ENCODE results near the gene ZNF77.
"Not testable (repeated sequence)": the region's sequence is repeated elsewhere in the genome, so short reads cannot be mapped to it uniquely, and the experiment has no call there.

ZNF77 gene

DNA sequence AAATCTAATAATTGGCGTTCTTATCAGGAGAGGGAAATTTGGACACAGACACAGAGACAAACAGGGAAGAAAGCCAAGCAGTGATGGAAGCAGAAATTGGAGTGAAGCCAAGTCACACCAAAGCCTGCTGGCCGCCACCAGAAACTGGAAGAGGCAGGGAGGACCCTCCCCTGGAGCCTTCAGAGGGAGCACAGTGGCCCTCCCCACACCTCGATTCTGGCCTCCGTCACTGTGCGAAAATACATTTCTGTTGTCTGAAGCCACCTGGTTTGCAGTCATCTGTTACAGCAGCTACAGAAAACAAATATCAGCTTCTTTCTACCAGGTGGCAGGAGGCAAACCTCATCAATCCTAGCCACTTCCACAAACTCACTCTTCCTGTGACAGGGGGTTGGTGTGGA is 24.3 kb upstream of the ZNF77 start:
- no peak for DNase-seq

DNA sequence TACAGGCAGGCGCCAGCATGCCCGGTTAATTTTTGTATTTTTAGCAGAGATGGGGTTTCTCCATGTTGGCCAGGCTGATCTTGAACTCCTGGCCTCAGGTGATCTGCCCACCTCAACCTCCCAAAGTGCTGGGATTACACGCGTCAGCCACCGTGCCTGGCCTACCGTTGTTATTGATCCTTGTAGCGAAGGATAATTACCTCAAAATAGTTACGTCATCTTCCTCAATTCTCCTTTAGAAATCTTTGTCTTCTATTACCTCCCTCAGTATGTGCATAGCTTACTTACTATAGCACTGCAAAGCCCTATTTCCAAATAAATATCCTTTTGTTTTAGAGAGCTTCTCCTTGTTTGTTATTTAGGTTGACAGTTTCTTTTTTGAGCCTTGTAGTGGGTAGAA is 23.2 kb upstream of the ZNF77 start:
- DNase-seq: no peak

DNA sequence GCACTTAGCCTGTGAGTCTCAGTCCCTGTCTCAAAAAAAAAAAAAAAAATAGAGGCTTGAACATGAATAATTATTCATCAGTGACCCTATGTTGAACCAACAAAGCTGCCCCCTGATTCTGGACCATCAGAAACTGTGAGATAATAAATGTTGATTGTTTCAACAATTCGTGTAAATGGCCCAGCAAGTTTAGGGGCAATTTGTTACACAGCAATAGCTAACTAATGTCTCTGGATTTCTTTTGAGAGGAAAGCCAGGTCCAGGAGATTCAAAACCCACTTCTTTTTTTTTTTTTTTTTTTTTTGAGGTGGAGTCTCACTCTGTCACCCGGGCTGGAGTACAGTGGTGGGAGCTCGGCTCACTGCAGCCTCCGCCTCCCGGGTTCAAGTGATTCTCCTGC is 20.1 kb upstream of the ZNF77 start:
- DNase-seq: no peak

DNA sequence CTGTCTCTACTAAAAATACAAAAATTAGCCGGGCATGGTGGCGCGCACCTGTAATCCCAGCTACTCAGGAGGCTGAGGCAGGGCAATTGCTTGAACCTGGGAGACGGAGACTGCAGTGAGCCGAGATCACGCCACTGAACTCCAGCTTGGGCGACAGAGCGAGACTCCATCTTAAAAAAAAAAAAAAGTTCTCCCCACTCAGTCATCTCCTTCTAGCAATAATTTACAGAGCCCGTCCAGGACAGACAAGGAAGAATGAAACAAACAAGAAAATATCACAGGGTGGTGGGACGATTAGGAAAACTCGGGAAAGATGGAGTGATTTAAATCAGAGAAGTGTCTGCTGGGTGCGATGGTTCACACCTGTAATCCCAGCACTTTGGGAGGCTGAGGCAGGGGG is 18.9 kb upstream of the ZNF77 start:
- not testable (repeated sequence) for DNase-seq

DNA sequence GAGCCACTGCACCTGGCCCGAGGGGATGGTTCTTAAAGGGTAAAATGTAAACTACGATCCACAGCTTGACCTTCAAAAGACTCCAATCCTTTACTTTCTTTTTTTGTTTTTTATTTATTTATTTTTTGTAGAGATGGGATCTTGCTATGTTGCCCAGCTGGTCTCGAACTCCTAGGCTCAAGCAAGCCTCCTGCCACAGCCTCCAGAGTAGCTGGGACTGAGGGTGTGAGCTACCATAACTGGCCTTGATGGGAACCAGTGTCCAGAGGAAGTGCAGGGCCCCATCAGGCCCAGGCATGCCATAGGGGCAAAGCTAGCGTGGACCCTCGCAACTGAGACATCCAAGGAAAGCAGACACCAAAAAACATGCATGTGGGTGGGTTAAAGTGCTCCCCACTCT is 18.4 kb upstream of the ZNF77 start:
- no peak for DNase-seq

DNA sequence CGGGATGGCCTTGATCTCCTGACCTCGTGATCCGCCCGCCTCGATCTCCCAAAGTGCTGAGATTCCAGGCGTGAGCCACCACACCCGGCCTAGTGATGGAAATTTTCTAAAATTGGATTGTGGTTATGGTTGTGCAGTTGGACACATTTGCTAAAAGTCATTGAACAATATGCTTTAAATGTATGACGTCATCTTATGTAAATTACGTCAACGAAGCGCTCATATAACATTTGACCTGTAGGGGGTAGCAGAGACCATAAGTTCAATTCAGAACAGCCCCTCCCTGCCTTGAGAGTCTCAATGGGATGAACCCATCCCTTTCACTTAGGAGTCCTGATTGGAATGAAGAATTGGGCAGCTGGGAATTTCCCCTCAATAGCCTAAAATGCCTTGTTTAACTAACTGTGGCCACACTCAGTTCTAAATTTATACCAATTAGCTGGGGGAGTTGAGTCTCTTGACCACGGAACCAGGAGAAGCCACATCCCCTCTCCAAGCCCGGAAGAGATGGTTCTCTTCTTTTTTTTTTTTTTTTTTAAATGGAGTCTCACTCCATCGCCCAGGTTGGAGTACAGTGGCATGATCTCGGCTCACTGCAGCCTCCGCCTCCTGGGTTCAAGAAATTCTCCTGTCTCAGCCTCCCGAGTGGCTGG is 17.4 kb upstream of the ZNF77 start:
- no peak for DNase-seq

DNA sequence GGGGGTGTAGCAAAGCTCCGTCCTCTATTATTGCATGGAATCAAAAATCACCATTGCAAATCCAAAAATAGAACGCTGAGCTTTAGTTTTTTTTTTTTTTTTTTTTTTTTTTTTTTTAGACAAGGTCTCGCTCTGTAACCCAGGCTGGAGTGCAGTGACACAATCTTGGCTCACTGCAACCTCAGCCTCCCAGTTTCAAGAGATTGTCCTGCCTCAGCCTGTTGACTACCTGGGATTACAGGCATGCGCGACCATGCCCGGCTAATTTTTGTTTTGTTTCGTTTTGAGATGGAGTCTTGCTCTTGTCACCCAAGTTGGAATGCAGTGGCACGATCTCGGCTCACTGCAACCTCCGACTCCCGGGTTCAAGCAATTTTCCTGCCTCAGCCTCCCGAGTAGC is 15.3 kb upstream of the ZNF77 start:
- no peak for DNase-seq

DNA sequence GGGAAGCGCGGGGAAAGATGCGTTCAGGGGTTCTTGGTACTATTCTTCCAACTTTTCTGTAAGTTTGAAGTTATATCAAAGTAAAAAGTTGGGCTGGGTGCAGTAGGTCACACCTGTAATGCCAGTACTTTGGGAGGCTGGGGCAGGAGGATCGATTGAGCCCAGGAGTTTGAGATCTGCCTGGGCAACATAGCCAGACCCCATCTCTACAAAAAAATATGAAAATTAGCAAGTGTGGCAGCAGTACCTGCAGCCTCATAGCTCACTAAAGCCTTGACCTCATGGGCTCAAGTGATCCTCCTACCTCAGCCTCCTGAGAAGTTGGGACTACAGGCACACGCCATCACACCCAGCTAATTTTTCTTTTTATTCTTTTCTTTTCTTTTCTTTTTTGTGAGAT is 12.4 kb upstream of the ZNF77 start:
- DNase-seq: no peak

DNA sequence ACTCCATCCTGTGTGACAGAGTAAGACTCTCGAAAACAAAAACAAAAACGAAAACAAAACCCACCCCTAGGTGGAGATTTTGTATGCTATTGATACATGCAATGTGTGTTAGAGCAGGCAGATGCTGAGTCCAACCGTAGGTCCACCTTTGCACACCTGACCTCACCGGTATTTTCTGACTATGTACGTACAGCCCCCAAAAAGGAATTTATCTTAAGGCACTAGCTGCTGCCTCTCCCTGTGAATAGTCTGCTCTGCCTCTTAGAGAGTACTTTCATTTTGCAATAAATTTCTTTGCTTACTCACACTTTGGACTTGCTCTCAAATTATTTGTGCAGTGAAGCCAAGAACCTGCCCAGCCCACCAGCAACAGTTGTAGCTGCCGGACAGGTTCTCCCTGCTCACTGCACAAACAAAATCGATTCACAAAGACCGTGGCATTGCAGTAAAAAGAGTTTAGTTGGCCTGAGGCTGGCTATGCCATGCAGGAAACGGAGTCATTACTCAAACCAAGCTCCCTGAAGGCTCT is 8.2 kb upstream of the ZNF77 start:
- no peak for DNase-seq

DNA sequence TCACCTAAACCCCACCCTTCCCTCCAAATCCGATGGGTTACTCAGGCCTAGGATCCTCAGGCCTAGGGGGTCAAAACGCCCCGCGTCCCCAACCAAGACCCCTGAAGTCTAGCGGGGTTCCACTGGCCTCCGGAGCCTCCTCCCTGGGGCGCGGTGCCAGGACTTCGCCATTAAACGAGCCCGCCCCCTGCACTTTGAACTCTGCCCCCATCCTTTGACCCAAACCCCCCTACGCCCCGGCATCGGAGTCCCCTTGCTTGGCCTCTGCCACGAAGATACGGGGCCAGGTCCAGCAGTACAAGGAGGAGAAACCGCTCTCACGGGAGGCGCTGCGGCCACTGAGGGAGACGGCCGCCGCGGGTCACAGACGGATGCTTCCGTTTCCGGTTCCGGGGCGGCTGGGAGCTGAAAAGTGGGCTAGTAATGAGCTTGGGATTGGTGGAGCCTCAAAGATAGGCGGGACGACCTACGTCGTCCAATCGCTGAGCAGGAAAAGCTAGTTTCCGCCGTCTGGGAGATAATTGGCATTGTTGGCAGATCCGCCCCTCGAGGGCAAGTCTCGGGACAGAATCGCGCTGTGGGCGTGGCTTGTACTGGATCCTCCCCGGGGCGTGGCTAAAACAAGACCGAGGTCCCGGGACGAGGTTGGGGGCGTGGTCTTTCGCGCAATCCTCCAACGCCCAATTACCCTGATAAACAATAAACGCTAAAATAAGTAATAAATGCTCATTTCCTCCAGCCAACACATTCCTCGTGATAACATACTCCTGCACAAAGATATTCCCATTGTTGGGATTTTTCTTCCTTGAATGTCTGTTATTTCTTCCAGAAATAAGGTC is 5.7 kb upstream of the ZNF77 start:
- peak; percentile 100 for DNase-seq

DNA sequence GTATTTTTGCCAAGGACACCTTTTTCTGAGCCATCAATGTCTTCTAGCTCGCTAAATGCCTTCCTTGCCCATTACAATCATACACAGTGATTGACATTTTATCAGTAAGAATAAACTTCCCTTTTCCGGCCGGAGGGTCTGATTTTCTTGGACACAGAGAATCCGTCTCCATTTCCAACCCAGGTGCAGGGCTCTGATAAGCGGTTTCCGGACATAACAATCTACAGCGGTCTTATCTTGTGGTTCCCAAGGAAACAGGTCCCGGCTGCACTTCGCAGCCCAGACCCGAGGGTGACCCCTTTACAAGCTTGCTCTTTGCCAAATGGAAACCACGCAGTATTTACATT is 5.1 kb upstream of the ZNF77 start:
- no peak for DNase-seq

DNA sequence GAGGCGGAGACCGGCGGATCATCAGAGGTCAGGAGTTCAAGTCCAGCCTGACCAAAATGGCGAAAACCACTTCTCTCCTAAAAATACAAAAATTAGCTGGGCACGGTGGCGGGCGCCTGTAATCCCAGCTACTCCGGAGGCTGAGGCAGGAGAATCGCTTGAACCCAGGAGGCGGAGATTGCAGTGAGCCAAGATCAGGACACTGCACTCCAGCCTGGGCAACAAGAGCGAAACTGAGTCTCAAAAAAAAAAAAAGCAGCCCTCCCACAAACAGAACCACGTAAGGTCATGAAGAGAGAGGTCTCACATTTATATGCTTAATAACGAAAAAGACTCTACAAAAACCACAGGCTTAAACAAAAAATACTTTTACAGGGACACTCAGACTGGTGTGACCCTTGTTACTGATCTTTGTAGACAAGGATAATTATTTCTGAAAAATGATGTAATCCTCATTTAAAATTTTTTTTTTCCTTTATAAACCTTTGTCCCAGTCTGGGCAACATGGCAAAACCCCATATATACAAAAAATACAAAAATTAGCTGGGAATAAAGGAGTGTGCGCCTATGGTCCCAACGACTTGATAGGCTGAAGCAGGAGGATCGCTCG is 909 bp upstream of the ZNF77 start:
- DNase-seq: no peak

DNA sequence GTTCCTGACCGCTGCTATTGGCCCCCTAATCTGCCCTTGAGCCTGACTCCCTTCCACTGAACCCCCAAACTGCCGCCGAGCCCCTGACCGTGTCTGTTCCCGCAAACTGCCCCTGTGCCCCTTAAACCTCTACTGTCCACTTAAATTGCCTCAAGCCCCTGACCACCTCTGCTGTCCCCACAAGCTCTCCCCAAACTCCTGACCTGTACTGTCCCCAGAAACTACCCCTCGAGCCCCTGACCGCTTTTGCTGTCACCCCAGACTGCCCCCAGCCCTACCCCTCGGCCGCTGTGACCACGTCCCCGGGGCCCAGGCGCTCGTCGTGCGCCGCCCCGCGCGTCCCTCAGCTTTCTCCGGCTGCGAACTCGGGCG is 382 bp downstream of the ZNF77 start:
- no peak for DNase-seq

DNA sequence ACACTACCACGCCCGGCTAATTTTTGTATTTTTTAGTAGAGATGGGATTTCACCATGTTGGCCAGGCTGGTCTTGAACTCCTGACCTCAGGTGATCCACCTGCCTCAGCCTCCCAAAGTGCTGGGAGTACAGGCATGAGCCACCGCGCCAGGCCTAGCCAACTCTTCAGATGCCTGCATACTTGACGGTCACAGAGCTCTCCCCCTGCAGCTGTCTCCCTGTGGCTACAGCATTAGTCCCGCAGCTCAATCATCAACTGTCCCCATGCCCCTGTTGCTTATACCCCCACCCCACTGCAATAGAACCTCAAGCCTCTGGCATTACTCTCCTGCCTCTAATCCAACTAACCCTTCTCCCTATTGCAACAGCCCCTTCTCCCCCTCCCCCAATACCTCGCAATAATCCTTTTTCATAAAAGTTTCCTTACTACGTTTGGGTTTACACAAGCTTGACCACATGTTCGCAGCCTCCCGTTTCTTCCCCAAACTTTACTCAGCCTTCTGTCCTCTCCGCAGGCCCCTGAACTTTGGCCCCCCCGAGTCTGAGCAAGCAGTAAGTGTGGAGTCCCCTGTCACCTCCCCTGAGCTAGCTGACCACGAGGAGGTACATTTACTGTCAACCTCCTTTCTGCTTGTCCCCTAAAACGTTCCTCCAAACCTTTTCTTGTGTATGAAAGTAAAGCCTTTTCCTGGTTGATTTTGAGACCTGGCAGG is 1.7 kb downstream of the ZNF77 start:
- DNase-seq: no peak

DNA sequence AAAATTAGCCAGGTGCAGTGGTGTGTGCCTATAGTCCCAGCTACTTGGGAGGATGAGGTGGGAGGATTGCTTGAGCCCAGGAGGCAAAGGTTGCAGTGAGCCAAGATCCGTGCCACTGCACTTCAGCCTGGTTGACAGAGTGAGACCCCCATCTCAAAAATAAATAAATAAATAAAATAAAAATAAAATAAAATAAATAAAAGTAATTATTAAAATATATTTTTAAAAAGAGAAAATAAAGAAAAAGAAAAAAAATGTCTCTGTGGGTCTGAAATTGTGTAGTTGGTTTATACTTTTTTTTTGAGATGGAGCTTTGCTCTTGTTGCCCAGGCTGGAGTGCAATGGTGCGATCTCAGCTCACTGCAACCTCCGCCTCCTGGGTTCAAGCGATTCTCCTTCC is 8.9 kb downstream of the ZNF77 start:
- not testable (repeated sequence) for DNase-seq

DNA sequence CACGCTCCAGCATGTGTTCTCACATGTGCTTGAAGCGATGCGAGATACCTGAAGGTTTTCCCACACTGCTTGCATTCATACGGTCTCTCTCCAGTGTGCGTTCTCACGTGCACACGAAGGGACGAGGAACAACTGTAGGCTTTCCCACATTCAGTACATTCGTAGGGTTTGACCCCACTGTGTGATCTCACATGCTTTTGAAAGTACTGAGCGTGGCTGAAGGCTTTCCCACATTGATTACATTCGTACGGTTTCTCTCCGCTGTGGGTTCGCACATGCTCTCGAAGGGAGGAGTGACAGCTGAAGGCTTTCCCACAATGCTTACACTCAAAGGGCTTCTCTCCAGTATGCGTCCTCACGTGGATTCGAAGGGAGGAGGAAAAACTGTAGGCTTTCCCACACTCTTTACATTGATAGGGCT is 11.3 kb downstream of the ZNF77 start:
- no peak for DNase-seq

DNA sequence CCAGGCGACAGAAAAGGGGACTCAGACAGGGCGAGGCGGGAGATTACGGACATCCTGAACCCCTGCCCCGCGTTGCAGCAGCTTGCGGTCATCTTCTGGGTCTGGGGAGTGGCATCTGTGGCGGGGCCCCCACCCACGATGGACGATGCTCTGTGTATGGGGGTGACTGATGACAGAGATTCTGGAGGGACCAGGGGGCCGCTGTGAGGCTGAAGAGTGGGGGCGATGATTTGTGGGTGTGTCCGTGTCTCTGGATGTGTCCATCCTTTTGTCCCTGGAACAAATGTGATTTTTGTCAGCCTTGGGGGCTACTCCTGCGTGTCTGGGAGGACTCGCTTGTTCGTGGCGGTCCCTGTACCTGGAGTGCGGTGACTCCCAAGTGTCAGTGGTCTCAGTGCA is 17.7 kb downstream of the ZNF77 start:
- no peak for DNase-seq

DNA sequence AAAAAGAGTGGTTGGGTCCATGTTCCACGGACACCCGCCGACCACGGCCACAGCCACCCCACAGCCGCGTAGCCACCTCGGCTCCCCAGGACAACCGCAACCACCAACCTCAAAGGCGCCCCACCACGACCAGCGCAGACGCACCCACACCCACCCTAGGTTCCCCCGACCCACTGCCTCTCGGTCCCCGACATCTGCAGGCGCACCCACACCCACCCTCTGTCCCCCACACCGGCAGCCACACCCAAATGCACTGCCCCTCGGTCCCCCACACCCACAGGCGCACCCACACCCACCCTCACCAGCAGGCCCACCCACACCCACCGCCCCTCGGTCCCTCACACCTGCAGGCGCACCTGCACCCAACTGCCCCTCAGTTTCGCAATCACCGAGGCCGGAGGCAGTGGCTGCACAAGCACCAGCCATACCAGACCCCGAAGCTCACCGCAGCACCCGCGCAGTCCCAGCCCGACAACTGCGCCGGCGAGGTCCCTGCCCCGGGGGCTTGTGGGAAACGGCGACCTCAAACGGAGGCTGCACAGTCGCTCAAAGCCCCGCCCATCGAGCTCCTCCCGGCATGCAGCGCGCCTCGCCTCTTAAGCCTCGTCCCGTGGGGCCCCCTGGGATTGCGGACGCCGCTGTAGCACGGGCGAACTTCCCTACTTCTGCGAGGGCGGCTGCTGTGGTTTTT is 18.3 kb downstream of the ZNF77 start:
- DNase-seq: no peak

DNA sequence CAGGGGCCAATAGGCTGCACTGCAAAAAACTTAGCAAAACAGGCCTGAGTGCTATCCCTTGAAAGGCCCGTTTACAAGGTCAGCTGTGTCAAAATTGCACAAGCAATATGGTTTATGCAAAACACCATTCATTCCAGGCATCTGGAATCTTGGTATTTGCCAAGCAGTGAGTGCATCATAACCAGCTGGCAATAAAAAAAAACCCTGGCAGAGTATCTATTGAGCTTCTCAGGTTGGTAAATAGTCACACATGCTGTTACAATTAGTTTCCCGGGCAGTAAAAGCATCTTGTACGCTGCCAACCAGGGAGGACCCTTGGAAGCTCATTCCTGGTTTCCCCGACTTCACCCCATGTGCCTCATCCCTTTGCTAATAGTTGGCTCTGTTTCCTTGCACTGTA is 21.3 kb downstream of the ZNF77 start:
- DNase-seq: no peak

DNA sequence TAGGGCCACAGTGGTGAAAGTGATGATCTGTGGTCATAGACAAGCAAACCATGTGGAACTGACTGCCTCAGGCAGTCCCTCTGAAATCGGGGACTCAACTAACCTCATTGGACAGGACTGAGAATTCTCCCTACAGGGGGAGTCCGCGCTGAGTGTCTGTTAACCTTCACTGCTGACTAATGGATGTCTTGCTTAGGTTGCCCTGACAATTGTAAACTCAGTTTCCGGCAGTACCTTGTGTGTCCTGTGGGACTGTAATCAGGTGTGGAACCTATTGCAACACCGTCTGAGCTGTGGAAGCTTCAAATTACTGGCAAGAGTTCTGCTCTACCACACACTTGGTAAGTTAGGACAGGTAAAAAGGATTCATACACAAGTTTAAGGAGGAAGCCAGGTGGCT is 21.8 kb downstream of the ZNF77 start:
- no peak for DNase-seq

DNA sequence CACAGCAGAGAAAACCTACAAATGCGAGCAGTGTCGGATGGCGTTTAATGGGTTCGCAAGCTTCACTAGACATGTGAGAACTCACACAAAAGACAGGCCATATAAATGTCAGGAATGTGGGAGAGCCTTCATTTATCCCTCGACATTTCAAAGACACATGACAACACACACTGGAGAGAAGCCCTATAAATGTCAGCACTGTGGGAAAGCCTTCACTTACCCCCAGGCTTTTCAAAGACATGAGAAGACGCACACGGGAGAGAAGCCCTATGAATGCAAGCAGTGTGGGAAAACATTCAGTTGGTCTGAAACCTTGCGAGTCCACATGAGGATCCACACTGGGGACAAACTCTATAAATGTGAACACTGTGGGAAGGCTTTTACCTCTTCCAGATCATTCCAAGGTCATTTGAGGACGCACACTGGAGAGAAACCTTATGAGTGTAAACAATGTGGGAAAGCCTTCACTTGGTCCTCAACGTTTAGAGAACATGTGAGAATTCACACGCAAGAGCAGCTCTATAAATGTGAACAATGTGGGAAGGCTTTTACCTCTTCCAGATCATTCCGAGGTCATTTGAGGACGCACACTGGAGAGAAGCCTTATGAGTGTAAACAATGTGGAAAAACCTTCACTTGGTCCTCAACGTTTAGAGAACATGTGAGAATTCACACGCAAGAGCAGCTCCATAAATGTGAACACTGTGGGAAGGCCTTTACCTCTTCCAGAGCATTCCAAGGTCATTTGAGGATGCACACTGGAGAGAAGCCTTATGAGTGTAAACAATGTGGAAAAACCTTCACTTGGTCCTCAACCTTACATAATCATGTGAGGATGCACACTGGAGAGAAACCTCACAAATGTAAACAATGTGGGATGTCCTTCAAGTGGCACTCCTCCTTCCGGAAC is 27.2 kb downstream of the ZNF77 start:
- no peak for DNase-seq

DNA sequence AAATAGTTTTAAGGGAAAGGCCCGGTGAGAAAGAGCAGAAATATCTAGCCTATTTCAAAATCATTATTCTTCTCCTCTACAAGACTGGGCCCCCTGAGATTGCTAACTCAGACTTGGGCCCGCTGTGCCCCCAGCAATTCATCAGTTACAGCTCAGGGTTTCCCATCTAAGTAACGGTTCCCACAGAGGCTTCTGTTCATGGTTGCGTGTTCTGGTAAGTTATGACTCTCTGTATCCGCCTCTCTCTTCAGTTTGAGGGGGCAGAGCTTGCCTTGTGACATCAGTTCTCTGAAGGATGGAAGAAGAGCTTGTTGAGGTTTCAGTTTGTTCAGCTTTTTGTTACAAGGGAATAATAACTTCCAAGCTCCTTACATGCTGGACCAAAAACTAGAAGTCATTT is 32.5 kb downstream of the ZNF77 start:
- DNase-seq: no peak
